Mucosa of gallbladder (tissue), 1 donor: ENCODE results near the gene KIAA1217. TPM values are rescaled to one million over a fixed set of nuclear protein-coding genes. Genes with fewer than 3 reads are reported as not detected.

Experiments used
- DNase-seq: peaks from one replicate; pipeline ENCODE4 v3.0.0-alpha.2; 2020; ENCODE audit warnings: low spot score
- total RNA-seq: library from RNA; stranded (reverse); gene quantifications from one replicate; pipeline ENCODE4 v1.2.1, GENCODE V29; 2021
- donor health status: DM: no; HTN: no; CAD: no.

Gene KIAA1217
- total RNA-seq, 1 donor from 2014 or later = 44.0 TPM

- DNase-seq = no peak
These were observed 198.0 kb downstream of the KIAA1217 start for GRCh38 chr10:24406809-24407483.

GRCh38 chr10:24407928-24408327 lies 199.0 kb downstream of the KIAA1217 start:
- no peak for DNase-seq

- DNase-seq = no peak
These were observed 199.4 kb downstream of the KIAA1217 start for GRCh38 chr10:24408365-24408764.

- no peak for DNase-seq
These were observed 205.7 kb downstream of the KIAA1217 start for GRCh38 chr10:24414597-24414996.

GRCh38 chr10:24415455-24416125 lies 206.7 kb downstream of the KIAA1217 start:
- DNase-seq = peak; percentile 64

GRCh38 chr10:24416248-24416647 lies 207.3 kb downstream of the KIAA1217 start:
- DNase-seq = no peak

GRCh38 chr10:24417053-24417452 lies 208.1 kb downstream of the KIAA1217 start:
- DNase-seq = no peak

- no peak for DNase-seq
These were observed 209.6 kb downstream of the KIAA1217 start for GRCh38 chr10:24418532-24418931.

- no peak for DNase-seq
These were observed 210.1 kb downstream of the KIAA1217 start for GRCh38 chr10:24419066-24419465.

- no peak for DNase-seq
These were observed 216.2 kb downstream of the KIAA1217 start for GRCh38 chr10:24425151-24425550.

- DNase-seq = peak; percentile 16
These were observed 218.9 kb downstream of the KIAA1217 start for GRCh38 chr10:24427678-24428409.

- no peak for DNase-seq
These were observed 219.5 kb downstream of the KIAA1217 start for GRCh38 chr10:24428410-24428782.

GRCh38 chr10:24430591-24430990 lies 221.7 kb downstream of the KIAA1217 start:
- DNase-seq = no peak

GRCh38 chr10:24432478-24433416 lies 223.8 kb downstream of the KIAA1217 start:
- DNase-seq = no peak

- no peak for DNase-seq
These were observed 224.8 kb downstream of the KIAA1217 start for GRCh38 chr10:24433705-24434104.

- no peak for DNase-seq
These were observed 226.0 kb downstream of the KIAA1217 start for GRCh38 chr10:24434961-24435360.

- DNase-seq = no peak
These were observed 226.4 kb downstream of the KIAA1217 start for GRCh38 chr10:24435374-24435773.

GRCh38 chr10:24437302-24437701 lies 228.4 kb downstream of the KIAA1217 start:
- DNase-seq = no peak

- DNase-seq = no peak
These were observed 229.9 kb downstream of the KIAA1217 start for GRCh38 chr10:24438800-24439199.

- DNase-seq = no peak
These were observed 231.0 kb downstream of the KIAA1217 start for GRCh38 chr10:24439935-24440334.
